ENCODE measurements around the gene SMTNL2.
"Not testable (repeated sequence)": the region's sequence is repeated elsewhere in the genome, so short reads cannot be mapped to it uniquely, and the experiment has no call there.

SMTNL2 gene

DNA sequence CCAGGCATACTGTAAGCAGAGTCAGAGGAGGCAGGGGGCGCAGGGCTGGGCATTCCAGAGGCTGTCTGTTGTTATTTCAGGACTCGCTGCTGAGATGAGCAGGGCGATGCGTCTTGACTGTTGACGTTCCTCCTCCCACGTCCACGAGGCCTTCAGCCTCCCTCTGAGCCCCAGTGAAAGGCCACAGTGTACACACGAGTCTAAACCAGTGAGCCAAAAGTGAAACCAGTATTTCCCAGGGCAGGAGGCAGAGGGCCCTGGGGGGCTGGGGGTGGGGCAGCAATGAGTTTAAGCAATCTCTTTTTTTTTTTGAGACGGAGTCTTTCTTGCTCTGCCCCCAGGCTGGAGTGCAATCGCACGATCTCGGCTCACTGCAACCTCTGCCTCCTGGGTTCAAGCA, 21.5 kb downstream of the SMTNL2 start:
- DNase-seq, result no peak

DNA sequence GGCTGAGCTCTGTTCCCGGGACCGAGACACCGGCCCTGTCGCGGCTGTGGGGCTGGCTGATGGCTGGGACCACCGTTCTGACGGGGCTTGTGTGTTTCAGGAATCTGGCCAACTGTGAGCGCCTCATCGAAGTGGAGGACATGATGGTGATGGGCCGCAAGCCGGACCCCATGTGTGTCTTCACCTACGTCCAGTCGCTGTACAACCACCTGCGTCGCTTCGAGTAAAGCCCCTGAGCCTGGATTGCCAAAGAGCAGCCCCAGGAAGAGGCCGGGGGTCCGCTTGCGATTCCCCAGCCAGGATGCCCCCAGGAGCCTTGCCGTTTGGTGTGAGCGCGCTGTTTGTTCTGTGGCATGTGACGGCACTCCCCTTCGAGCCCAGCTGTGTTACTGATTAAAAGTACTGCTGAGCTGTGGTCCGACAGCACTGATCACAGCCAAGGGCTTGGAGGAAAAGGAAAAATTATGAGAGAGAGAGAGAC, 23.0 kb downstream of the SMTNL2 start:
- no peak for DNase-seq

DNA sequence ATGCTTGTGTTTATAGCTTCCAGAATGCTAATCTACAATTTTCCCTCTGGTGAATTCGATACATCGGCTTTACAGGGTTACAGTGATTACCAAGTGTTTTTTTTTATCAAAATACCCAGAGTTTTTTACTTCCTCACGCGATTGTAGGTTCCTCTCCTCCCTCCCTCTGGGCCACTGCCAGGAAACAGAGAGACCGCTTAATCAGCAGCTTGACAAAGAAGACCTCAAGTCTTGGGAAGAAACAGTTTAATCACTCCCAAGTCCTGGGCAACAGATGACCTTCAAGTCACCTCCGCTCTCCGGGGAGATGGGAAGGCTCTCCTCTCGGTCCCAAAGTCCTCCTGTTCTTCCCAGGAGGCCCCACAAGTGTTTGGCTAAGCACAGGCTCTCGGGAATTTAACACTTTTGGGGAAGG, 23.5 kb downstream of the SMTNL2 start:
- peak; percentile 78 for DNase-seq

DNA sequence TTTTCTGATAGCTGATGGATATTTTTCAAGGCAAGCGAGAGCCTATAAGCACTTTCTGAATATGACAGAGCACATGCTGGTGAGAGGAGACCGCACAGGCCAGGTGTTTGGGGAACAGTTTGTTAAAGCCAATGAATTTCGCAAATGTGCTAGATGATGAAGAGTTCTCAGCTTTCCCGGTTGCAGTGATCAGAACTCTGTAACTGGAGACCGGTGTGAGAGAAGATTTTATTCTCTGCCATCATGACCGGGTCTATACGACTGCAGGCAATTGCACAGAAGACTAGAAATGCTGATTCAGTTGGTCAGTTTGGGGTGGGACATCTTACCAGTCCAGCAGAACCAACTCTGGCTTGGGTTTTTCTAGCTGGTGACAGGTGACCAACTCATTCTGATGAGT, 25.4 kb downstream of the SMTNL2 start:
- DNase-seq, result no peak

DNA sequence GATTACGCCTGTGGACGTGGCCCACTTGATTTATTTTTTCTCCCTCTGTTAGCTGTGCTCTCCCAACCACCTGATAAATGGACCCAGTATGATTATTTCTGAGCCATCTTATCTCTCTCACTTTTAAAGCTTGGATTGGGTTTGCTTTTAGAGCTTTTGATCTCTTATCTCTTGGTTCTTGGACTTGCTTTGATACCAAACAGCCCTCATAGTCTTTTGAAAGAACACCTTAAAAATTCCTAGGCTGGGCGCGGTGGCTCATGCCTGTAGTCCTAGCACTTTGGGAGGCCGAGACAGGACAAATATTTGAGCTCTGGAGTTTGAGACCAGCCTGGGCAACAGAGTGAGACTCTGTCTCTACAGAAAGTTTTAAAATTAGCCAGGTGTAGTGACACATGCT, 25.8 kb downstream of the SMTNL2 start:
- DNase-seq, result no peak

DNA sequence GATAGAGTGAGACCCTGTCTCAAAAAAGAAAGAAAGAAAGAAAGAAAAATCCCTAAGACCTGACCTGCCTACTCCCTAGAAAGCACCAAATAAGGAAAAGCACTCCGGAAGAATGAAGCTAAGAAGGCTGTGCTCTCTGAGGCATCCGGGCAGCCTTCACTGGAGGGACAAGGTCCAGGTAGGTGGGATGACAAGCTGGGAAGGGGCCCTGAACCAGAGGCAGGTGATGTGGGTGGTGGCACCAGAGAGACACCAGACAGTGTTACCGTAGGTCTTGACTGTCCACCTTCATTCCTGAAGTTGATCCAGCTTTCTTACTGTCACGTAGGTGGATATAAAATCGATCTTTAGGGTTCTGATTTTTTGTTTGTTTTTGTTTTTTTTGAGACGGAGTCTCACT, 26.3 kb downstream of the SMTNL2 start:
- DNase-seq, result no peak

DNA sequence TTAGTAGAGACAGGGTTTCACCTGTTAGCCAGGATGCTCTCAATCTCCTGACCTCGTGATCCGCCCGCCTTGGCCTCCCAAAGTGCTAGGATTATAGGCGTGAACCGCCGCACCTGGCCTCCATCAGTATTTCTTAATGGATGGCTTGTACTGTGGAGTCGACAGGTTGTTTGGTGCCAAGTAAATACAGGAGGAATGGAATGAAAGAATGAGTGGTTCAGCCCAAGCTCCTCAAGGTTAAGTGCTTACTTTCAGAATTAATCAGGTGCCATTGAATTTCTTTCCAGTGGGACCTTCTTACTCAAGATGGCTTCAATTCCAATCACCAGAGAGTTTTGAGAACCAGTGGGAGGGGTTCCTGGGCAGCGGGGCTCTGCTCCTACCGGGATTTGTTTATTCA, 32.1 kb downstream of the SMTNL2 start:
- no peak for DNase-seq

DNA sequence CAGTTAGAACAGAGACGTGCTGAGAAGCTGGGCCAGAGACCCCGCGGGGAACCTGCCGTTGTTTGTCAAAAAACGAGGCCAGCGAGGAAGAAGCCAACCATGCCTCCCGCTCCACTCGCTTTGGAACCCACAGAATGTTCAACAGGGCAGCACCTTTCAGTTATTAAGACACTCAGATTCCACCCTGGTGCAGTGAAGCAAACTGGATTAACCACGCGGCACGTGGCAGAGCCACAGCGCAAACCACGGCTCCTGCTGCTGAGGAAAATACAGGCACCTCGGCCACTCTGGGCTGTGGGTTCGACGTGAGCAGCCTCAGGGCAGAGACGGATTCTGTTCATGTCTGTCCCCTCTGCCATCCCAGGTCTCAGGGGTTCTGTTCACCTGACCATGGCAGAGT, 32.8 kb downstream of the SMTNL2 start:
- DNase-seq, result no peak

DNA sequence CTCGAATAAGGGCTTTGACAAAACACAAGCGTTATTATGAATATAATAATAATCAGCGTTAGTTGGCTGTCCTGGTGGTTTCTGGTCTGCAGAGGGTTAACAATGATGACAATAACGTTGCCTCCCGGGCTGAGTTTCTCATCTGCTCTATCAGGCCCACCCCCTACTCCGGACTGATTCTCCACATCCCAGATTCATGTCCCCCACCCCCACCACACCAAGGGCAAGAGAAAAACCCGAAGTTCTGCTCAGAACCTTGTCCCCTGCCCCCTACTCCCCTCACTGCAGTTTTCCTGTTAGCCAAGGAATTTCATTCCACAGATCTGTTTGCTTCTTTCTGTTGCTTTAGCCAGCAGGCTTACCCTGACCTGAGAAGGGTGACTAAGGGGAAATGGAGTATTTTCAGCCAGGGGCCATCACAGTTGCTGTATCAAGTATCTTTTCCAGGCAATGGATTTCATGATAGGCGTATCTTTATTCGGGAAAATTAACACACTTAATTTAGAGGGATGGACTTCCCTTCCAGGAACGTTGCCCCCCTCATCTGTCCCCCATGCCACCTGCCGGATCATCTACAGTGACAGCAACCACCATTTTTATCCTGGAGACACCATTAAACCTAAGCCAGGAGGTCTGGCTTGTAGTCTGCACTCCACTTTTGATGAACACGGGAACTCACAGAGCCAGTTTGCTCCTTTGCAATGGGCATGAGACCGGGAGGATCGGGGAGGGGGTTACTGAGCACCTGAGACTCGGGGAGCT, 33.4 kb downstream of the SMTNL2 start:
- DNase-seq, result no peak

DNA sequence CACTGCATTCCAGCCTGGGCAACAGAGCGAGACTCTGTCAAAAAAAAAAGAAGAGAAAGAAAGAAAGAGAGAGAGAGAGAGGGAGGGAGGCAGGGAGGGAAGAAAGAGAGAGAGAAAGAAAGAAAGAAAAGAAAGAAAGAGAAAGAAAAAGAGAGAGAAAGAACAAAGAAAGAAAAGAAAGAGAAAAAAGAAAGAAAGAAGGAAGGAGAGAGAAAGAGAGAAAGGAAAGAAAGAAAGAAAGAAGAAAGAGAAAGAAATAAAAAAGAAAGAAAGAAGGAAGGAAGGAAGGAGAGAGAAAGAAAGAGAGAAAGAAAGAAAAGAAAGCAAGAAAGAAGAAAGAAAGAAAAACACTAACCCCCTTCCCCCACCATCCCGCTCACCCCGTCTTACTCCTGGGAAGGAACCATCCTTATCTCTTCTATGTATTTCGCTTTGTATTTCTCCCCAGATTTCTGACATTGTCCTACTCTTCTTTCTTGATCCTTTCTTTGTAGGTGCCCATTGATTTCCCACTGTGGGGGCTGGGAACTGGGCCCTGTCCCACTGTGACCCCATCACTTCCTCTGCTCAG, 36.3 kb downstream of the SMTNL2 start:
- DNase-seq, result no peak

DNA sequence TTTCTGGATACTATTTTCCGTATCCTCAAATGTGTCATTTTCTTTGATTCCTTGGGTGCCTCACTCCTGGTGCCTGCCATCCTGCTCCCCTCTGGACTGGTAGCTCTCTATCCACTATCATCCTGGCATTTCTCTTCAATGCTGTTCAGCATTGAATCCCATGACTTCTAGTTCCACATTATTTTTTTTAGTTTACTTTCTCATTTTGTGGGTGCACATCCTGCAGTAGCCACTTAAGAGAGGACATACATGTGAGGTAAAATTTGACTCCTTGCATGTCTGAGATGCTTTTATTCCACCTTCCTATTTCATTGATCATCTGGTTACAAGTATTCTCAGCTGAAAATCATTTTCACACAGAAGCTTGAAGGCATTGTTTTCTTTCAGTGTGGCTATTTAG, 38.0 kb downstream of the SMTNL2 start:
- DNase-seq, result no peak

DNA sequence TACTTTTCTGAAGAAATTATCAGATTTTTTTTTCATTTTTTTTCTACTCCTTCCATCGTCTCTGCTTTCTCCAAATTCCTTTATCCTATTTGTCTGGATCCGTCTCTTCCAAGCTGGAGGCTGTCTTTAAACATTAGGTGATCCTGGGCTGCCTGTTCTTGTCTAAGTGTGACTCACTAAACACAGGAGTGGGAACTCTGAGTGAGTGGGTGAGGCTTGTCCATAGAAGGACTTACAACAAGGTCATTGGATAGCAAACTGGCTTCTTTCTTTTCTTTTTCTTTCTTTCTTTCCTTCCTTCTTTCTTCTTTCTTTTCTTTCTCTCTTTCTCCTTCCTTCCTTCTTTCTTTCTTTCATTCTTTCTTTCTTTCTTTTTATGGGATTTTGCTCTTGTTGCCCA, 38.9 kb downstream of the SMTNL2 start:
- DNase-seq, result no peak

DNA sequence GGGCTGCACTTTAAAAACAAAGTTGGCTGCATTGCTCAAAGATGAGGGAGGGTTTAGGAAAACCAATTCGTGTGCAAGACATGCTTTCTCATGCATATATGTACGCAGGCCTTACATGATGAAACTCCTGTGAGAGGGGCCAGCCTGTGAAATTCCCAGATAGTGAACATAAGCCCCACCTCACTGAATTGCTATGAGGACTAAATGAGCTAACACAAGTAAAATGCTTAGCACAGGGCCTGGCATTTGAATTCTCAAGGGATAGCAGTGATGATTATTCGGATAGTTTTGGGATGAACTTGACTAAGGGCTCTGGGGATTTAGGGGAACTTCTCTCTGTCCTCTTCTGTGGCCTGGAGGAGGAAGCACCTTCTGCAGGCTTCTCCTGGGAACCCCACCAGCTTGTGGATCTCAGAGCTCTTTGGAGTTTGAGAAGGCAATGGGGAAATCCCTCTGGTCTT, 40.2 kb downstream of the SMTNL2 start:
- not testable (repeated sequence) for DNase-seq

DNA sequence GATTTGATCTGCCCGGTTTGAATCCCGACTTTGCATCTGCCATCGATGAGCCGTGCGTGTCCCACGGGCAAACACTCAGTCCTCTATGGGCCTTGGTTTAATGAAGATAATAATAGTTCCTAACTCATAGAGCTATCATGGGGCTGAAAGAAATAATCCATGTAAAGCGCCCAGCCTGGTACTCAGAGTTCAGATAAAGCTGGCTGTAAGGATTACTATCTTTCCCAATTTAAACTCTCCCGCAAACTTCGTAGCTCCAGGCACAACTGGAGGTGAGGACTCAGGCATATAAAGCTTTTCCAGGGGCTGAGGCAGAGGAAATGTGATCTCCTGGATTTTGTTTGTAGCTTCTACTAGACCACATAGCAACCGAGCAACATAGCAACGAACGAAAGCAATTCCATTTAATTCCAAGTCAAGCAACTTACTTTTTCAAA, 40.9 kb downstream of the SMTNL2 start:
- DNase-seq, result no peak

DNA sequence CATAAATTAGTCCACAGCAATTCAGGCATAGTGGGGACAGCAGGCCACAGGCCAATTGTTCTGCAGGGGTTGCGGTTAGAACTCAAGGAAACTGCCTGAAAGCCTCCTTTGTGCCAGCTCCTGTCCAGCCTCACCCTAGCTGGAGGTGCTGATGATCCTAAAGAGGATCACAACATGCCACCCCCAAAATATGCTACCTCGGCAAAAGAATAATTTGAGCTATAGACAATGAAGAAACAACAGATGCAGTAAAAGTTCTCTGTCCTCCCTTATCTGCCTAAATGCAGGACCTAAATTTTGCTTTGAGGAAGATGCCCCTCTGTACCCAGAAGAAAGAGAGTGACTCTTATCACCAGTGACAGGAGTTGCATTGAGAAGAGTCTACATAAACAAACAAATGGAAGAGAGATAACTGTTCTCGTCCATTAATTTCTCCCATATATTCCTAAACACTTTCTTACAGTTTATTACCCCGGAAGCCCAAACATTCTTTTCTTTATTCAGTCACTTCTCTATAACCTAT, 42.5 kb downstream of the SMTNL2 start:
- DNase-seq, result no peak

DNA sequence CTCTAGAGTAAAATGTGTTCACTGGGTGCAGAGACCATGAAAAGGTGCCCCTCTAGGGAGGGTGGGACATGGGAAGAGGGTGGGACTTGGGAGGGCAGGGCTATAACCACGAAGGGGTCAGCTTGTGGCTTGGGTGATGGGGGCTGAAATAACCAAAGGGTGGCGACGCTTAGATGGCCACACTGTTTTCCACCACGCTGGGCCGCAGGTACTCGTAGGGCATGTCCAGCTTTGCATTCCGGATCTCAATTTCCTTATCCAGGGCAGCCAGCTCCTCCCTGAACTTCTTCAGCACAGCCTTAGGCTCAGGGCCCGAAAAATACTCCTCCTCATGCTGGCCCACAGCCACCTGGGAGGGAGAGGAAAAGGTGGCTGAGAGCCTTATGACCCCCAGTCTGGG, 47.1 kb downstream of the SMTNL2 start:
- DNase-seq, result no peak

DNA sequence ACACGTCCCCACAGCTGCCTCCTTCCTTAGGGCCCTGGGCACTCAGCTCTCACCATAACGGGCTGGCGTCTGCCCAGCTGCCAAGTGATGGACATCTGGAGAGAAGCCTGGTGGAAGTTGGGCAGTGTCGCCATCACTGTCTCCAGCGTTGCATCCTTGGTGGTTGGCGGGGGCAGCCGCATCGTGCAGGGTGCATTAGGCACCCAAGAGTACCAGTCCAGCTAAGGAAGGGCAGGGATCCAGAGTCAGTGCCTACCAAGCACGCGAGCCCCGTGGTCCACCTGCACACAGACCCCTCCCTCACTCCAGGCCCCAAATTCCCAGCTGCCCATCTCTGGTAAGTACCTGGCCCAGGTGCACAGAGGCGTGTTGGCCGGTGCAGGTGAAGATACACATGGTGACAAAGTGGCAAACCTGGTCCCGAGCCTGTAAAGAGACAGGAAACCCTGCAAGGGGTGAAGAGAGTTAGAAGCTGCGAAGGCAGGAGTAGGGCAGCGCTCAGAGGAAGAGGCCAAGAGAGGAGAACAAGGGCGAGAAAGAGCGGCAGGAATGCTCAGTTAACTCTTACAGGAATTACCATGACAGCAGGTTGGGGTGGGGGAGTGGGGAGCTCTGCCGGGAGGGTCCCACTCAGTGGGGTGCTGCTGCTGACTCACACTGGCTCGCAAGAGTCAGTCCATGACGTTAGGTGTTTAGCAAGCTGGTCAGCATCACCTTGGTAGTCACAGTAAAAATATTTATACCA, 47.7 kb downstream of the SMTNL2 start:
- no peak for DNase-seq

DNA sequence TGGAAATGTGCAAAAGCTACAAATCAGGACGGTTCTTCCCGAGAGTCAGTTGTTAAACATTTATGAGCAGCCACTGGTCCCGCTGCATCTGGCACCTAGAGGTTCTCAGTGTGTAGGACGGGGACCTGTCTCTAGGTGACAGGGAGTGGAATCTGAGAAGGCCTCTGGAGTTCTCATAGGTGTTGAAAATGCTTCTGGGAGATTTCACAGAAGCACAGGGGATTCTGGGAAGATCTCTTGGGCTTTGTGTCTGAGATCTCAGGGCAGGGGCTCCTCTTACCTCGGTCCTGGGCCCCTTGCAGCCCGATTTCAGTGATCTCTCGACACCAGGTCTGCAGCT, 48.2 kb downstream of the SMTNL2 start:
- DNase-seq, result no peak

DNA sequence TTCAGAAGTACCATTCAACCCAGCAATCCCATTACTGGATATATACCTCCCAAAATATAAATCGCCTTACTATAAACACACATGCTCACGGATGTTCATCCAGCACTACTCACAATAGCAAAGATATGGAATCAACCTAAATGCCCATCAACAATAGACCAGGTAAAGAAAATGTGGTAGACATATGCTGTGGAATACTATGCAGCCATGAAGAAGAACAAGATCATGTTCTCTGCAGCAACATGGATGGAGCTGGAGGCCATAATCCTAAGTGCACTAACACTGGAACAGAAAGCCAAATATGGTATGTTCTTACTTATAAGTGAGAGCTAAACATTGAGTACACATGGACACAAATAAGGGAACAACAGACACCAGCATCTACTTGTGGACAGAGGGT, 49.3 kb downstream of the SMTNL2 start:
- DNase-seq, result no peak

DNA sequence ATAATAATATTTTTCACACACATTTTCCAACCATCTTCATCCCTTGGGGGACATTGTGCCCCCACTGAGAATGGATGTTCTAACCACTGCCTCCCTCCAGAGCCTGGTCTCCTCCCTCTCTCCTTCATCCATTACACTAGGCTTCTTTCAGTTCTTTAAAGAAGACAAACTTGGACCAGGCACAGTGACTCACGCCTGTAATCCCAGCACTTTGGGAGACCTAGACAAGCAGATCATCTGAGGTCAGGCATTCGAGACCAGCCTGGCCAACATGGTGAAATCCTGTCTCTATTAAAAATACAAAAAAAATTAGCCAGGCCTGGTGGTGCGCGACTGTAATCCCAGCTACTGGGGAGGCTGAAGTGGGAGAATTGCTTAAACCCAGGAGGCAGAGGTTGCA, 50.6 kb downstream of the SMTNL2 start:
- DNase-seq, result no peak

DNA sequence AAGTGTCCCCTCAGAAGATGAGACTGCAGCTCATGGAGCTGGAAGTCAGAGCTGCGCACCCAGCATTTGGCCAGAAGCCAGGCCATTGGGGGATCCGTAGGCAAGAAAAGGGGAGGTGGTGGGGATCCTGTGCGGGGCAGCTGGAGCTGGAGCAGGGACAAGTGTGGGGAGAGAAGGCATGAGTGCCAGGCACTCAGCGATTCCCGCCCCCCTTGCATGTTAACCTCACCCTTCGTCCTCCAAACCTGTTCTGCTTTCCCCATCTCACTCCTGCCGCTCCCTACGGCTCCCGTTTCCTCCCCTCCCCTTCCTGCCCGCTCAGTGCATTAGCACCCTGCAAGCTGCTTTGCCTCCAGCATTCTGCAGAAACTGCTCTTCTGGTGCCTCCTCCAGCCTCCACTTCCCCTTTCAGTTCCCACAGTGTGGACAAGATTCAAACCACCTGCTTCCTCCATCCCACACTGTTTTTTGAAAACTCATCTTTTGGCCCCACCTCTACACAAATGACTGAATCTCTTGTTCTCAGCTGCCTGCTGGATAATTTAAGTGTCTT, 51.6 kb downstream of the SMTNL2 start:
- DNase-seq, result no peak

DNA sequence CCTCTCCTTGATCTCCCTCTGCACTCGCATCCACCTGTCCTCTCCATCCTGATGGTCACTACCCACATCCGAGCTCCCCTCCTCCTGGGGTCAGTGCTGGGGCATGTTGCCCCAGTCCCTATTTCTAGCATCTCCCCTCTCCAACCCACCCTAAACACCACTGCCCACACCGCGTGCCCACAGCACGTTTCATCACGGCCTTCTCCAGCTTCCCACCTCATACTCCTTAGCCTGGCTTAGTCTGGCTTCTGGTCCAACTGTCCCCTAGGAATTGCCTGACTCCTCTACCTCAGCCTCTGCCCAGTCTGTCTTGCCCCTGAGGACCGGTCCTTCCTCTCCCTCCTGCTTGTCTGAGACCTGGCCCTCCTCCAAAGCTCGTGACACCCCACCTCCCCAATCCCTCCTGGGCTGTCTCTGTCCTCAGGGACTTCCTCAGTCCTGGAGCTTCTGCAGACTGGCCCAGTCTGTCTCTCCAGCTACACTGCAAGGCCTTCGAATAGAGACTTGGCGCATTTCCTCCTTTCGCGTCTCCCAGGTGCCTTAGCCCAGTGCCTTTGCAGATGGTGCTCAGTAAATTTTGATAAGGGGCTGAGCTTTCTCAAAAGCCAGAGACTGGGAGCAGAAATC, 52.3 kb downstream of the SMTNL2 start:
- no peak for DNase-seq

DNA sequence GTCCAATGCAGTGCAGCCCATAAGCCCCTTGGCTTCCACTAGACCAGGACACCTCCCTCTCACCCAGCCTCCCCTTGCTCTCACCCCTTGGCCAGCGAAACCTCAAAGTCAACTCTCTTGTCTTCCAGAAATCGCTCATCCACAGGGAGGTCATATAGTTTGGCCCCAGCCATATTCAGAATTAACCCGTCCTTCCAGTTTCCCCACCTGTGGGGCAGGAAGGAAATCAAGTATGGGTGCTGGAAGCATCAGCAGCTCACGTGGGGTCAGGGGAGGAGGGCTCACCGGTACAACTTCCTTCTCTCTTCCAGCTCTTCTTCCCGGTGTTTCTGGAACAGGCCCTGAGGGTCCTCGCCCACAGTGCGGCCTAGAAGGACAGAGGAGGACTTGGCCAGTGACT, 54.4 kb downstream of the SMTNL2 start:
- DNase-seq, result not testable (repeated sequence)
